ENCODE results near the gene SHKBP1. TPM values are rescaled to one million over a fixed set of nuclear protein-coding genes. Genes with fewer than 3 reads are reported as not detected.
"Not testable (repeated sequence)": the region's sequence is repeated elsewhere in the genome, so short reads cannot be mapped to it uniquely, and the experiment has no call there.

Gene SHKBP1
- total RNA-seq, 1 donor from 2014 or later, result 136 TPM

DNA sequence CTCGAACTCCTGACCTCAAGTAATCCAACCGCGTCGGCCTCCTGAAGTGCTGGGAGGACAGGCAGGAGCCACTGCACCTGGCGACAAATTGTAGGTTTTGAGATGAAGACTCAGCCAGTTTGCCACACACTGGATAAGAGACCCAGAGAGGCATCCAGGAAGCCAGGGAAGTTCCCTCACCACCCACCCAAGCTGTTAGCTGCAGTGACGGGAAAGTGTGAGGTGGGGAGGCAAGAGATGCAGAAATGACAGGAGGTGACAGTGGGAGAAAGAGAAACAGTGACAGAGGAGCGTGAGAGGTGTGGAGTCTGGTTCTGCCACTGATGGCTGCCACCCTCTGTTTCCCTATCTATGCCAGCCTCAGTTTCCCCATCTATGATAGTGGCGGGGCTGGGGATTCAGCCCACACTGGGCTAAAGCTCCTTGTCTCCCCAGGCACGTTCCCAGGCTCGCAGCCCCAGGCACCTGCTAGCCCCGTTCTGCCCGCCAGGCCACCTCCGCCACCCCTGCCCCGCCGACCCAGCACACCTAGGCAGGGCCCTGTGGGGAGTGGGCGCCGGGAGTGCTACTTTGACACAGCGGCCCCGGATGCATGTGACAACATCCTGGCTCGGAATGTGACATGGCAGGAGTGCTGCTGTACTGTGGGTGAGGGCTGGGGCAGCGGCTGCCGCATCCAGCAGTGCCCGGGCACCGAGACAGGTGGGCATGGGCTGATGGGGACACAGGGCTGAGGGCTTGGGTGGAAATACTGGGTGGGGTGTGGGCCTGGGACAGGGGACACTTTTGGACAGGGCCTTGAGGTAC lies 45.5 kb downstream of the SHKBP1 start:
- no peaks in the 10 kb centered on the region for H3K27me3 Mint-ChIP-seq (ENCODE audit: low read depth)
- no peak overlapping the region for H3K27ac Mint-ChIP-seq

GRCh38 chr19:40622773-40623075 lies 46.1 kb downstream of the SHKBP1 start:
- intact Hi-C loops (cut with micrococcal nuclease), result no loop called here
- Mint-ChIP-seq H3K9me3 (no peaks in the 10 kb centered on the region), H3K4me3 (ENCODE audit: low read depth) (no peak overlapping the region), H3K4me1 (ENCODE audit: low read depth) (peaks cover 15% of the 10 kb centered on the region), H3K27ac (peak overlapping the region; percentile 17), H3K36me3 (ENCODE audit: low read depth) (peaks cover 60% of the 10 kb centered on the region), H3K27me3 (ENCODE audit: low read depth) (no peaks in the 10 kb centered on the region)
- DNase-seq (ENCODE audit: low spot score), result no peak

More for the DNA sequence above, 45.5 kb downstream of the SHKBP1 start:
- Mint-ChIP-seq H3K36me3 (ENCODE audit: low read depth) (peaks cover 58% of the 10 kb centered on the region), H3K4me3 (ENCODE audit: low read depth) (no peak overlapping the region), H3K9me3 (no peaks in the 10 kb centered on the region), H3K4me1 (ENCODE audit: low read depth) (peaks cover 16% of the 10 kb centered on the region)
- intact Hi-C loops (cut with micrococcal nuclease), result no loop called here
- no peak for DNase-seq (ENCODE audit: low spot score)

- intact Hi-C loops (cut with micrococcal nuclease), result no loop called here
- Mint-ChIP-seq H3K4me3 (ENCODE audit: low read depth) (no peak overlapping the region), H3K4me1 (ENCODE audit: low read depth) (peaks cover 13% of the 10 kb centered on the region), H3K36me3 (ENCODE audit: low read depth) (peaks cover 57% of the 10 kb centered on the region), H3K27me3 (ENCODE audit: low read depth) (no peaks in the 10 kb centered on the region), H3K9me3 (no peaks in the 10 kb centered on the region), H3K27ac (no peak overlapping the region)
- DNase-seq (ENCODE audit: low spot score), result no peak
Measured at GRCh38 chr19:40623403-40624251, 47.0 kb downstream of the SHKBP1 start.

GRCh38 chr19:40624369-40625153 lies 47.9 kb downstream of the SHKBP1 start:
- intact Hi-C loops (cut with micrococcal nuclease); H3K4me3 Mint-ChIP-seq (ENCODE audit: low read depth); H3K9me3 Mint-ChIP-seq; DNase-seq (ENCODE audit: low spot score); H3K27me3 Mint-ChIP-seq (ENCODE audit: low read depth): not testable (repeated sequence)
- Mint-ChIP-seq H3K36me3 (ENCODE audit: low read depth) (peaks cover 53% of the 10 kb centered on the region), H3K27ac (peak overlapping the region; percentile 17), H3K4me1 (ENCODE audit: low read depth) (peaks cover 13% of the 10 kb centered on the region)

GRCh38 chr19:40625406-40626120 lies 48.9 kb downstream of the SHKBP1 start:
- Mint-ChIP-seq H3K9me3 (no peaks in the 10 kb centered on the region), H3K36me3 (ENCODE audit: low read depth) (peaks cover 52% of the 10 kb centered on the region), H3K27me3 (ENCODE audit: low read depth) (no peaks in the 10 kb centered on the region), H3K4me3 (ENCODE audit: low read depth) (no peak overlapping the region), H3K4me1 (ENCODE audit: low read depth) (peaks cover 15% of the 10 kb centered on the region), H3K27ac (peak overlapping the region; percentile 84)
- no peak for DNase-seq (ENCODE audit: low spot score)
- intact Hi-C loops (cut with micrococcal nuclease), result no loop called here

- Mint-ChIP-seq H3K4me3 (ENCODE audit: low read depth) (no peak overlapping the region), H3K4me1 (ENCODE audit: low read depth) (peaks cover 15% of the 10 kb centered on the region), H3K27ac (no peak overlapping the region), H3K9me3 (no peaks in the 10 kb centered on the region), H3K27me3 (ENCODE audit: low read depth) (no peaks in the 10 kb centered on the region), H3K36me3 (ENCODE audit: low read depth) (peaks cover 43% of the 10 kb centered on the region)
- DNase-seq (ENCODE audit: low spot score), result no peak
- intact Hi-C loops (cut with micrococcal nuclease), result no loop called here
Measured at GRCh38 chr19:40626918-40627317, 50.2 kb downstream of the SHKBP1 start.

DNA sequence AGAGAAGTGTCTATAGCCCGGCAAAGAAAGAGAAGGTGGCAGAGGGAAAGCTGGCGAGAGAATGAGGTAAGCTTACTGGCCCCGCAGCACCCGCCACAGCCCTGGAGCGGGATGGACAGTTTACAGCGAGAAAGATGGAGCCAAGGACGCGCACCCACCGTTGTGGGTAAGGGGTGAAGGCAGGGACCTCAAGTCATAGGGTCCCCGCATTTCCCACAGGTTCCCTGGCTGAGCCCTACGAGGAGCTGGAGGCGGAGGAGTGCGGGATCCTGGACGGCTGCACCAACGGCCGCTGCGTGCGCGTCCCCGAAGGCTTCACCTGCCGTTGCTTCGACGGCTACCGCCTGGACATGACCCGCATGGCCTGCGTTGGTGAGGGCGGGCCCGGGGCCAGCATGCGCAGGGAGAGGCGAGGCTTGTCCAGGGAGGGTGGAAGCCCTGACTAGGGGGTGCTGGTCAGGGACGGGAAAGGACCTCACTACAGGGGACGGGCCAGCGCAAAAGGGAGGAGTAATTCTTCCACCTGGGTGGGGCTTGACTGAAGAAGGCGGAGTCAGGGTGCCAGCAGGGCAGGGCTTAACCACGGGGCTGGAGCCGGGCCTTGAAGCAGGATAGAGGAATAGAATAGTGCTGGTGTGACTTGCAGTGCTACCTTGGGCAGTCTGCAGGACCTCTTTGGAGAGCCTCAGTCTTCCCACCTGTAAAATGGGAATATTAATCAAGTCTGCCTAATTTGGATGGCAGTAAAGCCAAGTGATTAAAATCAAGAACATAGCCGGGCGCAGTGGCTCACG lies 51.0 kb downstream of the SHKBP1 start:
- peaks cover 15% of the 10 kb centered on the region for H3K4me1 Mint-ChIP-seq (ENCODE audit: low read depth)
- no peak overlapping the region for H3K27ac Mint-ChIP-seq
- no peaks in the 10 kb centered on the region for H3K27me3 Mint-ChIP-seq (ENCODE audit: low read depth)
- peaks cover 38% of the 10 kb centered on the region for H3K36me3 Mint-ChIP-seq (ENCODE audit: low read depth)
- H3K4me3 Mint-ChIP-seq (ENCODE audit: low read depth), result no peak overlapping the region
- H3K9me3 Mint-ChIP-seq, result no peaks in the 10 kb centered on the region
- intact Hi-C loops (cut with micrococcal nuclease), result no loop called here
- no peak for DNase-seq (ENCODE audit: low spot score)

DNA sequence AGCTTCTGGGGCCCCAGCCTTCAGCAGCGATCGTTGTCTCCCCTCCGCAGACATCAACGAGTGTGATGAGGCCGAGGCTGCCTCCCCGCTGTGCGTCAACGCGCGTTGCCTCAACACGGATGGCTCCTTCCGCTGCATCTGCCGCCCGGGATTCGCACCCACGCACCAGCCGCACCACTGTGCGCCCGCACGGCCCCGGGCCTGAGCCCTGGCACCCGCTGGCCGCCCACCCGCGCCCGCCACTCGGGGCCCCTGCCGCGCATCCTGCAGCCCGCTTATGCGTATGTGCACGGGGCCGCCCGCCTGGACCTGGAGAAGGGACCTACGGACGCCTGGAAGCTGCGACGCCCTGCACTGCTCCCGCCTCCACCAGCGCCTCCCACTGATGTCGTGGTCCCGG lies 52.7 kb downstream of the SHKBP1 start:
- H3K4me3 Mint-ChIP-seq (ENCODE audit: low read depth), result no peak overlapping the region
- H3K9me3 Mint-ChIP-seq, result no peaks in the 10 kb centered on the region
- intact Hi-C loops (cut with micrococcal nuclease), result no loop called here
- no peak for DNase-seq (ENCODE audit: low spot score)
- peaks cover 15% of the 10 kb centered on the region for H3K4me1 Mint-ChIP-seq (ENCODE audit: low read depth)
- H3K27ac Mint-ChIP-seq, result no peak overlapping the region
- peaks cover 29% of the 10 kb centered on the region for H3K36me3 Mint-ChIP-seq (ENCODE audit: low read depth)
- no peaks in the 10 kb centered on the region for H3K27me3 Mint-ChIP-seq (ENCODE audit: low read depth)

DNA sequence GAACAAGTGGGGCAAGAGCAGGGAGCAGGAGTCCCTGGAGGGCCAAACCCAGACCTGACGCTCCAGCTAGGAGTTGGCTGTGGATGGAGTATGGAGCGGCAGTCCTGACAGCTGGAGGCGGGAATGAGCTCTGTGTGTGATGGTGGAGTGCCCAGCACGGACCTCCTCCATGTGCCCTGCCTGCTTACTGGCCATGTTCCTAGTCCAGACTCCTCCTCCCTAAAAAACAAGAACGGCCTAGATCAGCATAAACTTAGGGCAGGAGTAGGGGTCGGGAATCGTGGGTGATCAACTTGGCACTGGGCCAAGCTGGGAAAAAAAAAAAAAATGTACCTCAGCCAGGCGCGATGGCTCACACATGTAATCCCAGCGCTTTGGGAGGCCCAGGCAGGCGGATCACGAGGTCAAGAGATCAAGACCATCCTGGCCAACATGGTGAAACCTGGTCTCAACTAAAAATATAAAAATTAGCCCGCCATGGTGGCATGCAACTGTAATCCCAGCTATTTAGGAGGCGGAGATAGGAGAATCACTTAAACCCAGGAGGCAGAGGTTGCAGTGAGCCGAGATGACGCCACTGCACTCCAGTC lies 54.0 kb downstream of the SHKBP1 start:
- Mint-ChIP-seq H3K27me3 (ENCODE audit: low read depth) (peaks cover 4% of the 10 kb centered on the region), H3K9me3 (no peaks in the 10 kb centered on the region), H3K4me3 (ENCODE audit: low read depth) (no peak overlapping the region), H3K27ac (no peak overlapping the region), H3K4me1 (ENCODE audit: low read depth) (peaks cover 11% of the 10 kb centered on the region), H3K36me3 (ENCODE audit: low read depth) (peaks cover 20% of the 10 kb centered on the region)
- no peak for DNase-seq (ENCODE audit: low spot score)
- intact Hi-C loops (cut with micrococcal nuclease), result loop anchor here (10.0 kb wide), 1 partner anchor 326 kb away; no protein-coding TSS in a partner anchor

DNA sequence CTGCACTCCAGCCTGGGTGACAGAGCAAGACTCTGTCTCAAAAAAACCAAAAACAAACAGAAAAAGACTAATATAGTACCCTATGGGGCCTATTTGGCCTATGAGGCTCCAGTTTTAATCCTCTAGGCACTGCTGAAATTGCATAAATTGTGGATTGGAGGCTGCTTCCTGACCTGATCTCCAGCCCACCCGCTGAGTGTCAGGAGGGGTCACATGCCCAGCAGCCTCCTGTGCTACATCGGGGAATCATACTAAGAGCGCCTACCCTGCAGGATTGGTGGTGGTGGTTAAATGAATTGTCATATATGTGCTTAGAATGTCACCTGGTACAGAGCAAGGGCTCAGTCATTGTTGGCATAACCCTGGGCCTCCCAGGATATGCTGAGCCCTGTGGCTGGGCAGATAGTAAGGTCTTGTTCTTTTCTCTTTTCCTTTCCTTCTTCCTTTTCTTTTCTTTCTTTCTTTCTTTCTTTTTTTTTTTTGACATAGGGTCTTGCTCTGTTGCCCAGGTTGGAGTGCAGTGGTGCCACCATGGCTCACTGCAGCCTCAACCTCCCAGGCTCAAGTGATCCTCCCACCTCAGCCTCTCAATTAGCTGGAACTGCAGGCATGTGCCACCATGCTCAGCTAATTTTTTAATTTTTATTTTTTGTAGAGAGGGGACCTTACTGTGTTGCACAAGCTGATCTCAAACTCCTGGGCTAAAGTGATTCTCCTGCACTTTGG lies 55.8 kb downstream of the SHKBP1 start:
- Mint-ChIP-seq H3K27ac (no peak overlapping the region), H3K4me3 (ENCODE audit: low read depth) (no peak overlapping the region), H3K9me3 (no peaks in the 10 kb centered on the region), H3K27me3 (ENCODE audit: low read depth) (peaks cover 5% of the 10 kb centered on the region), H3K4me1 (ENCODE audit: low read depth) (peaks cover 5% of the 10 kb centered on the region), H3K36me3 (ENCODE audit: low read depth) (peaks cover 5% of the 10 kb centered on the region)
- intact Hi-C loops (cut with micrococcal nuclease), result loop anchor here (10.0 kb wide), 1 partner anchor 328 kb away; no protein-coding TSS in a partner anchor
- DNase-seq (ENCODE audit: low spot score), result no peak

- no peak overlapping the region for H3K4me3 Mint-ChIP-seq (ENCODE audit: low read depth)
- no peaks in the 10 kb centered on the region for H3K9me3 Mint-ChIP-seq
- H3K27ac Mint-ChIP-seq, result no peak overlapping the region
- H3K27me3 Mint-ChIP-seq (ENCODE audit: low read depth), result peaks cover 5% of the 10 kb centered on the region
- peaks cover 5% of the 10 kb centered on the region for H3K36me3 Mint-ChIP-seq (ENCODE audit: low read depth)
- peaks cover 5% of the 10 kb centered on the region for H3K4me1 Mint-ChIP-seq (ENCODE audit: low read depth)
- DNase-seq (ENCODE audit: low spot score), result no peak
- intact Hi-C loops (cut with micrococcal nuclease), result loop anchor here (10.0 kb wide), 1 partner anchor 328 kb away; no protein-coding TSS in a partner anchor
Measured at GRCh38 chr19:40633207-40633606, 56.5 kb downstream of the SHKBP1 start.
